ENCODE data around the gene KRTAP20-3.

KRTAP20-3 gene

GRCh38 chr21:30642564-30642963 lies at the start of gene KRTAP20-3:
TSS of gene KRTAP20-3 (plus strand) at chr21:30642864.
- DNase-seq, result no peak

DNA sequence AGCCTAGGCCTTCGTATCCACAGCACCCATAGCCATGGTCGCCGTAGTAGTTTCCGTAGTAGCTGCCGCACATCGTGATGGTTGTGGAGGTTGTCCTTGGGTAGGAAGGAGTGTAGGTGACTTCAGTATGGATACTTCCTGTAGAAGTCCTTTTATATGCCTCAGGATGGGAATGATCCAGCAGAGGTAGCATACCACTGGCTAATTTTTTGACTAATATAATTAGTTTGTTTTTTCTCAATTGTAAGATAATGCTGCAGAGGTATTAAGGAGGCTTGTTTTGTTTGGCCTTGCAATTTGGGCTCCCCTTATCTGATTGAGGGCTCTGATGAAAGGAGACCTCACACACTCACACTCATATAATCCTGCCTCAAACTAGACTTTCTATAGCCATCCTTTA lies 43.9 kb upstream of the KRTAP20-3 start, which contains the start of gene KRTAP6-2:
Gene KRTAP6-2, minus strand, starts transcription at position 101 of the 400 bp plus-strand sequence. Its CDS starts 28 bp downstream, at position 73.
- no peak for DNase-seq

- DNase-seq, result no peak
Measured at GRCh38 chr21:30600787-30601186, 41.9 kb upstream of the KRTAP20-3 start, which contains the start of gene KRTAP22-1. TSS of gene KRTAP22-1 (plus strand) at chr21:30601087.

DNA sequence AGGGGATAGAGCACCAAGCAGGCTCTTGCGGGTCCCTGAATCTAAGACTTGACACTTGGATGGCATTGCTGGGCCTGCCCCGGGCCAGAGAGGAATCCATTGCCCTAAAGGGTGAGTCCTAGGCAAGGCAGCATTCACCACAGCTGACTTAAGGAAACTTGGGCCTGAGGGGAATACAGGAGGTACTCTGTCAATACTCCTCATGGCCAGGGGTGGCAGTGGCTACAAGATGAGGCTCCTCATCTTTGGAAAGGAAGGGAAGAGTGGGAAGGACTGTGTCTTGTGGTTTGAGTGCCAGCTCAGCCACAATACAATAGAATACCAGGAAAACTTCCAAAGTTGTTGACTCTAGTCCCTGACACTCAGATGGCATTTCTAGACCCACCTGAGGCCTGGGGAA lies 36.7 kb upstream of the KRTAP20-3 start:
- no peak for DNase-seq

GRCh38 chr21:30612132-30612531 lies 30.5 kb upstream of the KRTAP20-3 start:
- no peak for DNase-seq

DNA sequence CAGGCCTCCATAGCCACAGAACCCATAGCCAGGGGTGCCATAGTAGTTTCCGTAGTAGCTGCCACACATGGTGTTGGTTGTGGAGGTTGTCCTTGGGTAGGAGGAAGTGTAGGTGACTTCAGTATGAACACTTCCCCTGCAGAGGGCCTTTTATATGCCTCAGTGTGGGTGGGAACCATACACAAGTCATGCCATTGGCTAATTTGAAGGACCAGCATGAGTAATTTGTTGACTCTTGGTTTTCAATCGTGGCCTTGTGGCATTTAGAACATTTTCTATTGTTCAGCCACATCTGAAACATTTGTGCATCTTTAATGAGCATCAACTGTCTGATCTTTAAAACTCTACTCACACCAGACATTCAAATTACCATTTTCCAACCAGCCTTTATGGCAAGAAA lies 28.8 kb upstream of the KRTAP20-3 start, which contains the start of gene KRTAP6-1:
Gene KRTAP6-1, minus strand, starts transcription at position 95 of the 400 bp plus-strand sequence. Its CDS starts 26 bp downstream, at position 69.
- no peak for DNase-seq

DNA sequence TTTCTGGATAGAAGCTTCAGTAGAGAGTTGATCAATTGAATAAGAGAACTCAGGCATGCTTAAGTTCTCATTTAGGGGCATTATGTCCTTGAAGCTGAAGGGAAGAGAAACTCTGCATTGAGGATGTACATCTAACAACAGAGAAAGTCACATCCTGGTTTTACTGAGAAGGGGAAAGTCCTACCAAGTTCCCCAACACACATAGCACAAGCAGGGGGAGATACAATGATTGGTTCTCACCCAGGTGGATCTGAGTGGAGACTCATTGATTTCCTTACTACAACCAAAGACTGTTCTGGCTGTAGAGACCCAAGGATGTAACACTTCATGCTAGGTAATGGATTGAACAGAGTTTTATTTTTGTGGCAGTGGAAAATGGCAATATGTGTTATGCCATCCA lies 27.5 kb upstream of the KRTAP20-3 start:
- no peak for DNase-seq

DNA sequence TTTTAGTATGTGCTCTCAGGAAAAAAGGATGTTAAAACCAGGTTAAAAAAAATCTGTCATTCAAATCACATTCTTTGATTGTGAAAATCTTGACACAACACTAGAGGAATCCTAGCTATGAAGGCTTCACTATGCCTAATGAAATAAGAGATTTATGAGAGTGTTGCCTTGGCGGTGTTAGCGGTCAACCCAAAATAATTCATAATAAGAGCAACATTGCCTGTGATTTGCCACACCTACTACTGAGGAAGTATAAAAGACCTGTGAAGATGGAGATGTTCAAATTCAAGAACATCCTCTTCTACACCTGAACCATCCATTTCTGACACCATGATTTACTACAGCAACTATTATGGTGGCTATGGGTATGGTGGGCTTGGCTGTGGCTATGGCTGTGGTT lies 26.5 kb upstream of the KRTAP20-3 start, which contains the start of gene KRTAP20-1:
Gene KRTAP20-1, plus strand, starts transcription at position 301 of the 400 bp plus-strand sequence. Its CDS starts 30 bp downstream, at position 331.
- DNase-seq, result no peak

GRCh38 chr21:30620080-30620479 lies 22.6 kb upstream of the KRTAP20-3 start:
- no peak for DNase-seq

DNA sequence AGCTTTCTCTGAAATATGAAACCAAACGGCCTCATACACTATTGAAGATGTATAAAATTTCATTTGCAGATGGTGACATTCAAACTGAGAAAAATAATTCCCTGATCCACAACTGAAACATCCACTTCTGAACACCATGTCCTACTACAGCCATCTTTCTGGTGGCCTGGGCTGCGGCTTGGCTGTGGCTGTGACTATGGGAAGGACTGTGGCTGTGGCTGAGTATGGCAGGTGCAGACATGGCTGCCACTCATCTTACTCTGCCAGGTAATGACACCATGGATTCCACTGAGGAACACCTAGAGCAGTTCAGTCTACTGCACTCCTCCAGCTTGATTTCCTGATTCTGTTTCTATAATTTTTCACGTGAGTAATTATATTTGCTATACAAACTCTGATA lies 22.1 kb upstream of the KRTAP20-3 start, which contains the start of gene KRTAP20-4:
Gene KRTAP20-4, plus strand, starts transcription at position 106 of the 400 bp plus-strand sequence.
- no peak for DNase-seq

DNA sequence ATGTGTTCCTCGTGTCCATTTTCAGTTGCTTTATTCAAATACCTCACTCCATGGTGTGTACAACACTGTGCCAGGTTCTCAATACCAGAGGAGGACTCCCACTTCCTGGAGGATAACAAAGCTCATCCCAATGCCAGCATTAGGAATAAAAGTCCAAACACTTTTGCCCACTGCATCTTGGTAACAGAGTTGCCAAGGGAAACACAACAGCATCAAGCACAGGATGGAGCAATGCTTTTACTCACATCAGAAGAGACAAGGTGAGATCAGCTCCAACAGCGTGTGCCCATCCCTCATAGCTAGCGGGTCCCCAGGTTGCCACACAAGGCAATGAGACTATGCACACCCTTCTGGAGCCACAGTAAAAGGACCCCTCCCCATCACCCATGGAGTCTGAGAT lies 19.3 kb upstream of the KRTAP20-3 start:
- no peak for DNase-seq

- no peak for DNase-seq
Measured at GRCh38 chr21:30625449-30626165, 17.1 kb upstream of the KRTAP20-3 start.

GRCh38 chr21:30628109-30628508 lies 14.6 kb upstream of the KRTAP20-3 start:
- DNase-seq, result no peak

DNA sequence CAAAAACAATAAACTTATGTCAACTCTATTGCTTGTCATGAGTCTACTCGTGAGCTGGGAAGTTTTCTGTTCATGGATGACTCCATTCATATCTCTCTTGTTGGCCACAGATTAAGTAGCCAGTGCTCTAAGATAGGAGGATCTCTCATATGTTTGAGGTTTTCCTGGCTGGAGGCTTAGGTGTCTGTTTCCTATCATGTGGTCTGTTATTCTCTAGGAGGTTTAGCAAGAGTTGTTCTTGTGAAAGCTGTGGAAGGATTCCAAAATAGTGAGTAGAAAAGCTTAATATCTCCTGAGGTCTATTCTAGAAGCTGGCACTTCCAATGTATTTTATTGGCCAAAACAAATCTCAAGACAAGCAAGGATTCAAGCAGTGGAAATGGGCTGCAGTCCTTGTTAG lies 13.5 kb upstream of the KRTAP20-3 start:
- no peak for DNase-seq

GRCh38 chr21:30634906-30635305 lies 7.8 kb upstream of the KRTAP20-3 start, which contains the start of gene KRTAP20-2:
TSS of gene KRTAP20-2 (plus strand) at chr21:30635206. CDS start at chr21:30635264, 58 bp downstream.
- DNase-seq, result no peak

GRCh38 chr21:30638686-30639085 lies 4.0 kb upstream of the KRTAP20-3 start:
- DNase-seq, result no peak

DNA sequence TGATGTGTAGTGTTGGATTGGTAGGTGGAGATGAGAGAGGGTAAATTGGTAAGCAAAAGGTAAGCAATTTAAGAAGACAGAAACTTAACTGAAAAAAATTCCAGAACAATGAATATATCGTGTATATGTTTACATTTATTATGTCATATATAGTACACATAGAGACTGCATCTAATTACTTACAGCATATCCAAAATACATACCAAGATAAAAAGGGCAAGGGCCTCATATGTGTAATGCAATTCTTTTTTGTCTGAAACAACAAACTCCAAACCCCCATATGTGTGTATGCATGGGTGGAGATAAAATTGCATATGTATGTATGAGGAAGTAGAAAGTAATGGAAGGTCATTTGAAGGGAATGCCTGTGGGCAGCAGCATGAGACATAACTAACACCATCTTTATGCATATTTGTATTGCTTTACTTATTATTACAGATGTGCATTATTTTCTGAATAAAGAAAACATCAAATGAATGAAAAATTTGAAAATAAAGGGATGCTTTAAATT lies 4.3 kb downstream of the KRTAP20-3 start:
- no peak for DNase-seq

DNA sequence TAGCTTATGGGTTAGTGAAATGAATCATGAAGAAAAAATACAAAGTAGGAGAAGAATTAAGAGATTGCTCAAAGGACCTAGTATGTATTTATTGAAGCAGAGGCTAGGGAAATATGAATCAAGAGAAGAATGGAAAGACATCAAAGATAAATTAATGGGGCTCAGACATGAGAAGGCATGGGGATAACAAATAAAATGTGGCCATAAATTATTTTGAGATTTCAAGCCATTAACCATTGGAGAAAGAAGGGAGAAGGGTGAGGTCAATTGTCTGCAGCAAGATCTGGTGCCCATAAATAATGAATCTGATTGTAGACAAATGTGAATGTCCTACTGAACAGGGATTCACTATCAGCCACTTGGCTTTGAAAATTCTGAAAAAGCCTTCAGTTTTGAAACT lies 10.2 kb downstream of the KRTAP20-3 start:
- no peak for DNase-seq

- no peak for DNase-seq
Measured at GRCh38 chr21:30668776-30669175, 26.1 kb downstream of the KRTAP20-3 start.

DNA sequence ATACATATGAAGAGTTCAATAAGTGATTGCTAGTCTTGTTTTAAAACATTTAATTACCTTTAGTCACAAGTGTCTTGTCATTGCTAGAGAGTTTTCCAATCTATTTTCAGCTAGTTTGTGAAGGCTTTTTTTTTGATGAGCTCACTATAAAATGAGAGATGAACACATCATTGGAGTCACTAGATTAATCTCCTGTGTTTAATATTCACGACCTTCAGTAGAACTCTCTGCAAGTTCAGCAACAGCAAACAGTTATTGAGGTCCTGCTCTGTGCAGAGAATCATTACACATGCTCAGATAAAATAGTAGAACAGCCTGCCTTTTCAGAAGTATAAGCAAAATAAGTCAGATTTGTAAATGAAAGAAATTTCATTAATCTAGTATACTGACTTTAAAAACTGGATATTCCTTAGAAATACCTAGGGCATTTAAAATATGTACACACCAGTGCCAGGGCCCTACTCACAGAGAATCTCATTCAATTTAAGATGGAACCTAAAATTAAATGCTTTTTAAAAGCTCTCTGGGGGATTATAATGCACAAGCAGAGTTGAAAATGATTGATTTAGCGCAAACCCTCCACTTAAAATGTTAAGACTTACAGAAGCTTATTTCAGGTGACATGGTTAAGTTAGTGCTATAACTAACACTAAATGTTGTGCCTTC lies 30.5 kb downstream of the KRTAP20-3 start:
- no peak for DNase-seq

DNA sequence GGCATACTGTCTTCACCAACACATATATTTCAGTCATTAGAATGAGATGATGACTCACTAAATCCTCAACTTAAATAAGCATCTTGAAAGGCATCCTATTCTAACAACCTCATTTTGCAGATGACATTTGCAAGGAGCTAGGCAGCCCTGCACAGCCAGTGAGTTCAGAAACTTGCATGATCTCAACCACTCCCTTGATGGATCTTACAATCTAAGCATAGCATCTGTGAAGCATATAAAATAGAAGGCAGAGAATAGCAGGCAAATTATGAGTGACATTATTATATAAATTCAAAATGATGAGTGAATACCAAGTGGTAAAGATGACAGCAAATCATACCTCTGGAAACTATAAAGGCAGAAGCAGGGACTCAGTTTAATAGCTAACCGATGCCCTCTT lies 31.6 kb downstream of the KRTAP20-3 start:
- no peak for DNase-seq

GRCh38 chr21:30676737-30677136 lies 34.1 kb downstream of the KRTAP20-3 start:
- DNase-seq, result no peak

GRCh38 chr21:30680586-30680985 lies 37.9 kb downstream of the KRTAP20-3 start:
- no peak for DNase-seq

DNA sequence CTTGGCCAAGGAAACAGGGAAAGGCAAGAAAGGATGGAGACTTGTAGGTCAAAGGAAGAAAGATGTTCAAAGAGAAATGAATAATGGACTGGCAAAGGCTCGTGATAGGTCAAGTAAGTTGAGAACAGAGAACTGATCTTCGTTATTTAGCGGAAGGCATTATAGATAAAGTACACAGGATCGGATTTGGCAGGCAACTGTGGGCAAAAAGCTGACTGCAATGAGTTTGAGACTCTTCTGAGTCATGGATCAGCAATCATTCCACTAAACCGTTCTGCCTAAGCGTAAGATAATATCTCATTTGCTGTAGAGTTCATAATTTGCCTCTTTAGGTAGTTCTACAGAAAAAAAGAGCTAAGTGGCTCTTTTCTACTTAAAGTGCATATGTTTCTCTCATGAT lies 41.8 kb downstream of the KRTAP20-3 start:
- DNase-seq, result no peak

Measured in activated CD4-positive, alpha-beta T cell treated with anti-CD3 and anti-CD28 coated beads for 4 hours (primary cell).